ENCODE data around the gene SPATA6.

Gene SPATA6

GRCh38 chr1:48405400-48405799 lies 66.6 kb downstream of the SPATA6 start:
- TF ChIP-seq CTCF (IDR thresholded peaks at IDR 0.05) = no peak
- Histone ChIP-seq H3K27me3 (no peaks in the 10 kb centered on the region), H3K4me3 (no peak overlapping the region), H3K9me3 (no peaks in the 10 kb centered on the region), H3K36me3 (peaks cover 0 to 14% (median 8%) of the 10 kb centered on the region in 3 donors), H3K4me1 (no peaks in the 10 kb centered on the region), H3K27ac (no peak overlapping the region)
- DNase-seq = peak in 1 of 2 donors; percentile 40
- intact Hi-C loops (cut with DNase I; ENCODE audit: low total_unique reads) = no loop called here

GRCh38 chr1:48402599-48402998 lies 69.4 kb downstream of the SPATA6 start:
- no peak for DNase-seq
- no peak for TF ChIP-seq CTCF (IDR thresholded peaks at IDR 0.05)
- no peaks in the 10 kb centered on the region for H3K9me3 ChIP-seq
- H3K4me1 ChIP-seq = no peaks in the 10 kb centered on the region
- no peaks in the 10 kb centered on the region for H3K27me3 ChIP-seq
- intact Hi-C loops (cut with DNase I; ENCODE audit: low total_unique reads) = no loop called here
- peaks cover 0 to 13% (median 6%) of the 10 kb centered on the region in 3 donors for H3K36me3 ChIP-seq
- H3K4me3 ChIP-seq = no peak overlapping the region
- no peak overlapping the region for H3K27ac ChIP-seq

- Histone ChIP-seq H3K9me3 (no peaks in the 10 kb centered on the region), H3K27me3 (no peaks in the 10 kb centered on the region), H3K27ac (no peak overlapping the region), H3K4me3 (no peak overlapping the region), H3K4me1 (no peaks in the 10 kb centered on the region), H3K36me3 (peaks cover 0 to 23% (median 4%) of the 10 kb centered on the region in 3 donors)
- no peak for DNase-seq
- intact Hi-C loops (cut with DNase I; ENCODE audit: low total_unique reads) = no loop called here
- no peak for TF ChIP-seq CTCF (IDR thresholded peaks at IDR 0.05)
Observed at GRCh38 chr1:48396208-48396607, 75.8 kb downstream of the SPATA6 start.

- intact Hi-C loops (cut with DNase I; ENCODE audit: low total_unique reads) = no loop called here
- DNase-seq = no peak
- Histone ChIP-seq H3K36me3 (peaks cover 2 to 6% (median 4%) of the 10 kb centered on the region in 3 donors), H3K4me1 (no peaks in the 10 kb centered on the region), H3K27ac (no peak overlapping the region), H3K4me3 (no peak overlapping the region), H3K27me3 (no peaks in the 10 kb centered on the region), H3K9me3 (no peaks in the 10 kb centered on the region)
- no peak for TF ChIP-seq CTCF (IDR thresholded peaks at IDR 0.05)
Observed at GRCh38 chr1:48391926-48392325, 80.1 kb downstream of the SPATA6 start.

GRCh38 chr1:48387409-48387808 lies 84.6 kb downstream of the SPATA6 start:
- H3K27ac ChIP-seq = no peak overlapping the region
- no peaks in the 10 kb centered on the region for H3K4me1 ChIP-seq
- H3K27me3 ChIP-seq = no peaks in the 10 kb centered on the region
- TF ChIP-seq CTCF (IDR thresholded peaks at IDR 0.05) = no peak
- no peak overlapping the region for H3K4me3 ChIP-seq
- H3K9me3 ChIP-seq = no peaks in the 10 kb centered on the region
- DNase-seq = no peak
- intact Hi-C loops (cut with DNase I; ENCODE audit: low total_unique reads) = no loop called here
- peaks cover 0 to 6% (median 0%) of the 10 kb centered on the region in 3 donors for H3K36me3 ChIP-seq

- no peak overlapping the region for H3K4me3 ChIP-seq
- peaks cover 0 to 15% (median 6%) of the 10 kb centered on the region in 3 donors for H3K9me3 ChIP-seq
- peaks cover 33% of the 10 kb centered on the region in 3 donors for H3K36me3 ChIP-seq
- H3K27me3 ChIP-seq = no peaks in the 10 kb centered on the region
- no peaks in the 10 kb centered on the region for H3K4me1 ChIP-seq
- no peak for DNase-seq
- no peak overlapping the region for H3K27ac ChIP-seq
- intact Hi-C loops (cut with DNase I; ENCODE audit: low total_unique reads) = no loop called here
- TF ChIP-seq CTCF (IDR thresholded peaks at IDR 0.05) = no peak
Observed at GRCh38 chr1:48374785-48375184, 97.2 kb downstream of the SPATA6 start.

Data from tibial artery (tissue), 4 donors.